ENCODE measurements around the gene TTC34.

Gene TTC34

GRCh38 chr1:2601721-2602303 lies 199.7 kb downstream of the TTC34 start:
- no peak for FAIRE-seq

GRCh38 chr1:2598329-2598931 lies 203.1 kb downstream of the TTC34 start:
- no peak for FAIRE-seq

DNA sequence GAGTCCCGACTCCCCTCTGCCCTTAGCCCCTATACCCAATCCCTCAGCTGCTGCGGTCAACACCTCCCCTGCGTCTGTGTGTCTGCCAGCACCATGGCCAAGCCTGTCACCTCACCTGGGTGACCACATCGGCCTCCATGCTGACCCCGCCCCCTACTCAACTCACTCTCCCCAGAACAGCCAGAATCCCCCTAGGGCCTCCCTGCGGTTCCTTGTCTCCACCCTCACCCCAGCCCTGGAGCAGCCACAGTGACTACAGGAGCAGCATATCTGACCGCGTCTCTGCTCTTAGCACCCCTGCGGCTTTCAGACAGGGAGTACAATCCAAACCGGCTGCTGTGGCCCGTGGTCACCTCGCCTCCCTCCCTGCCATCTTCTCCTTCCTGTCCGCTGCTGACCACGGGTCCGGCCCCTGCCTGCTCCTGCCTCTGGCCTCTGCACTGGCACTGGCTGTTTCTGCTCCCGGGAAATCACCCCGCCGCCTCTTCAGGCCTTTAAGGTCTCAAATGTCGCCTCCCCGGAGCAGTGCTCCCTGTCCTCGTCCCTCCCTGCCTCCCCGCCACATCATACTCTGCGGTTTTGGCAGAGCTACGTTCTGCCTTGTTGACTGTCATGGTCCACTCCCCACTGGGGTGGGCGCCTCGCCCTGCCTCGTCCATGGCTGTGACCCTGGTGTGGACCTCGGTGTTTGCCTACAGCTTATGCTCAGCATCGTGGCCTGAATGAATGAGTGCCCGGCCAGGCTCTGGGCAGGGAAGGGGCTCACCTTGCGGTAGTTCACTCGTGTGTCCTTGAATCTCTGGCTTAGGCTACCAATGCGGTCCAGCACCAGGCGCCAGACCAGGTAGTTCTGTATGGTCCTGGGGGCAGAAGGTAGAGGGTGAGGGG lies 203.8 kb downstream of the TTC34 start:
- no peak for FAIRE-seq

- no peak for FAIRE-seq
Observed at GRCh38 chr1:2596530-2597333, 204.8 kb downstream of the TTC34 start.

- FAIRE-seq: no peak
Observed at GRCh38 chr1:2595812-2596529, 205.5 kb downstream of the TTC34 start.

DNA sequence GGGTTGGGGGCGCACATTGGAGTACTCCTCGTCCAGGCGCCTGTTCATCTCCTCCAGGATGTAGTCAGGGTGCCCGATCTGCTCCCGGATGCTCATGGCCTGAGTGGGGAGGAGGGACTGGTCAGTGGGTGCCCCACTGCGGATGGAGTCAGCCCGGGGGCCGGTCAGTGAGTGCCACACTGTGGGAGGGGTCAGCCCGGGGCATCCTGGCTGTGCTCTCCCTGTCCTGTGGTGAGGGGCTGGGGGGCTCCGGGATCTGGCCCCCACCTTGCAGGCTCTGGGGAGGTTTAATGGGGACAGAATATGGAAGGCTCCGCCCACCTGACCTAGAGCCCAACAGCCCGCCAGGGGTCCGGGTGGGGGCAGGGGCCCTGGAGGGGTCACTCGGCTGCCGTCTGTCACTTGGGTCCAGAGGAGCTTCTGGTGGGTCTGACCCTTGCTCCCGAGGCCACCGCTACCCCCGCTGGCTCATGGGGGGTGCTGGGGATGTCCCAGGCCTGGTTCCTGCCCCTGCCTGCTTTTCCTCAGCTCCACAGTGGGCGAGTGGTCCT lies 206.2 kb downstream of the TTC34 start:
- no peak for FAIRE-seq

GRCh38 chr1:2594641-2595131 lies 206.8 kb downstream of the TTC34 start:
- no peak for FAIRE-seq

- no peak for FAIRE-seq
Observed at GRCh38 chr1:2594001-2594640, 207.4 kb downstream of the TTC34 start.

DNA sequence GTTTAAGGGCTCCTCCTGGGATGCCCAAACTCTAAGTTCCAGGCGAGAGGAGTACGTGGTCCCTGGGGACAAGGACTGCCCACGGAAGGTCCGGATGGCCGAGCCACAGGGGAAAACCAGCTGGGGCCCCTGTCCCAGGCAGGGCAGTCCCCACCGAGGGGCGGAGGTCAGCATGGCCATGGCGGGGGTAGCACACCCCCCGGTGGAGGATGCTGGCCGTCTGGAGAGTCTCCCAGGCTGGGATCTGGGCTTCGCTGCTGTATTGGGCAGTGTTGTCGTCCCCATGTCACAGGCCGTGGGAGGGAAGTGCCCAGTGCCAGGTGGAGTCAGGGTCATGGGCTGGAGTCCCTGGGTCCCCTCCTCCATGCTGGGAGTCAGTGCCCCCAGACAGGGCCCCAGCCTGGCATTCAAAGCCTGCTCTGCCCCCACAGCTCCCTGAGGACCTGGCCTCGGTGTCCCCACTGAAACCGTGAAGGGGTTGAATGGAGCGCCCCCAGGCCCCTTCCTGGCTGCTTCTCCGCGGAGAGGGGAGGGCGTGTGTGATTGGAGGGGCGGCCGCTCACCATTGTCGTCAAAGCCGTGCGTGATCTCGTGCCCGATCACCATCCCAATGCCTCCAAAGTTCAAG lies 208.1 kb downstream of the TTC34 start:
- FAIRE-seq: no peak

DNA sequence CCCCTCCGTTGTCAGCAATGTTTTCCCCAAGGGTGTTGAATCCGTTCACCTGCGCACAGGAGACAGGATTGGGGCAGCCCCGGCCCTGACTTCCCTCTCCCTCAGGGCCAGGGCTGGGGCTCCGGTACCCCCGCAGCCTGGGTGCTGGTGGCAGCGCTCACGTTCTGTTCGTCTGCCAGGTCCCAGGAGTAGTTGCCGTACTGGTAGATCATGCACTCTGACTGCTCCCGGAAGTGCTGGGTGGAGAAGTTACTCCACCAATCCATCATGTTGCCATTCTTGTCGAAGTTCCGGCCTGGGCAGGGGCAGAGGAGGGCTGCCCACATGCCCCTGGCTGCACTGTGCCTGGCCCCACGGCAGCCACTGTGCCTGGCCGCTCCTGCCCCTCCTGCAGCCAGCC lies 208.8 kb downstream of the TTC34 start:
- FAIRE-seq: no peak

GRCh38 chr1:2591581-2592261 lies 209.8 kb downstream of the TTC34 start:
- no peak for FAIRE-seq

GRCh38 chr1:2591233-2591580 lies 210.3 kb downstream of the TTC34 start:
- no peak for FAIRE-seq

DNA sequence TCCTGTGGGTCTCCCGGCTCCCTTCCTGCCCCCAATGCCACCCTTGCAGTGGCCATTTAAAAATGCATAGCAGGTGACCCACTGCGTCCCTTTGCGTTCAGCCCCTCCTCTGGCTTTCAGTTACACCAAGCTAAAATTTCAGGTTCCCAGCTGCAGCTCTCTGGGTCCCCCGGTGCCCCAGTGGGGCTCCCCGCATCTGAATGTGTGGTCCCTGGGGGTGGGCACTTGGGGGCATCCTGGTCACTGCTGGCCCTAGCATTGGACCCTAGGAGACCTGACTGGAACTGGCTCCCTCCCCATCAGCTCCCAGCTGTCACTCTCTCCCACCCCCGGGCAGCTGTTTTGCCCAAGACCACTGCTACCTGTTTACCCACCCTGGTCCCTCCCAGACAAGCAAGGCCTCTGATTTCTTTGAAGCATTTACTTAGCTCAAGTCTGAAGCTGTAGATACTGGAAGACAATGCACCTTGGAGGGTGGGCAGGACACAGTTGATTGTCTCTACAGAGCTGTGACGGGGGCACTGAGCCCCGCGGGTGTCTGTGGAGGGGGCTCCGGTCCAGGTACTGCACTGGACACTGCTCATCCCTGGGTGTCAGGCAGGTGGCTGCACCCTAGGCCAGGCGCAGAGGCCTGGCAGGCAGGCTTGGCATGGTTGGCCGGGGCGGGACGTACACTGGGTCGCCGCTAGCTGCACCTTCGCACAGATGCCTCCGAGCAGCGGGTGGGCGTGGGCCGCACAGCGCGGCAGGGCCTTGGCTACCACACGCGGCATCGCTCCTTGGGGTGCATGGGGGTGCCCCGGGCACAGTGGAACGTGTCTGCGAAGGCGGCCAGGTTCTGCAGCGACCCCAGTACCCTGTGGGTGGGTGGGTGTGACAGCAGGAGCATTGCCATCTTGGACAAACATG lies 211.0 kb downstream of the TTC34 start:
- no peak for FAIRE-seq

- FAIRE-seq: no peak
Observed at GRCh38 chr1:2589431-2590232, 211.9 kb downstream of the TTC34 start.

DNA sequence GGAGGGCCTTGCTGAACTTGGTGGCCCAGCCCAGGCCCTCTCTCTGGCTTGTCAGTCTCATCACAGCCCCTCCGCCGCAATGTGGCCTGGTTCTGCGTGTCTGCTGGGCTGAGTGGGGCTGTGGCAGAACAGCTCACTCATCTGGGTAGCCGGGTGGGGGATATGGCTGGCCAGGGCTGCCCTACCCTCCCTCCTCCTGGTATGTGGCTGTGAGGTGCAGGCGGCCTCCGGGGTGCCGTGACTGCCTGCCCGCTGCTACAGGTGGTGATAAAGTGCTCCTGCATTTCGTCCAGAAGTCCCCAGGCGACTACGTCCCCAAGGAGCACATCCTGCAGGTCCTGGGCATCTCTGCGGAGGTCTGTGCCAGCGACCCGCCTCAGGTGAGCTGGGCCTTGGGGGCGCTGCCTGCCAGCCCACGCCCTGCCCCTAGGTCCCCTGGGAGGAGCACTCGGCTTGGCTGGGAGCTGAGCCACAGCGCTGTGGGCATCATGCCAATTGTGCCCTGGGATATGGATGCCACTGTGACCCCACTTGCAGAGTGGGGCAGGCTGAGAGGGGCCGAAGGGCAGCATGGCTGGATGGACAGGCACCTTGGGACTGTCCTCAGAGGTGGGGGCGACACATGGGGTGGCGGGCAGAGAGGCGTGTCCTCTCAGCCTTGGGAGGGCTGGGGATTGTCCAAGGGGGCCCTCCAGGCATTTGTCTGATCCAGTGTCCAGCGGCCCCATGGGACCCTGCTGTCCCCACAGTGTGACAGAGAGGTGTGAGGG lies 212.6 kb downstream of the TTC34 start:
- FAIRE-seq: no peak

- no peak for FAIRE-seq
Observed at GRCh38 chr1:2587860-2588571, 213.5 kb downstream of the TTC34 start.
